PC-9 (cell line): ENCODE results near the gene ACVR1.

Experiments
- CTCF ChIP-seq: fragments of 200-600 bp; sonication (generic); conservative IDR thresholded peaks from 2 replicates; pipeline ENCODE4 v1.6.1; 2017; ENCODE audit warnings: mixed run types, antibody characterized with exemption, mild to moderate bottlenecking, moderate library complexity
- EZH2 ChIP-seq: fragments of 200-600 bp; sonication (generic); IDR thresholded peaks from 2 replicates; pipeline ENCODE4 v1.8.0; 2017; ENCODE audit warnings: antibody characterized with exemption, low read depth

- TF ChIP-seq CTCF (no peak), EZH2 (no peak)
These were observed 34.6 kb downstream of the ACVR1 start for GRCh38 chr2:157841485-157841884.
